ENCODE data around the gene MAP3K5. TPM values are rescaled to one million over a fixed set of nuclear protein-coding genes. Genes with fewer than 3 reads are reported as not detected.
"Not testable (repeated sequence)": the region's sequence is repeated elsewhere in the genome, so short reads cannot be mapped to it uniquely, and the experiment has no call there.

The MAP3K5 gene
- total RNA-seq, 1 donor from 2014 or later, result 15.7 TPM

GRCh38 chr6:136793363-136793762 lies 1.1 kb upstream of the MAP3K5 start:
- no peak for DNase-seq (ENCODE audit: low read depth)

- DNase-seq (ENCODE audit: low read depth), result no peak
These were observed 225 bp downstream of the MAP3K5 start for GRCh38 chr6:136792095-136792409.

GRCh38 chr6:136791296-136792094 lies 782 bp downstream of the MAP3K5 start:
- DNase-seq (ENCODE audit: low read depth), result peak; percentile 69

GRCh38 chr6:136790411-136791295 lies 1.6 kb downstream of the MAP3K5 start:
- no peak for DNase-seq (ENCODE audit: low read depth)

GRCh38 chr6:136789440-136789839 lies 2.8 kb downstream of the MAP3K5 start:
- not testable (repeated sequence) for DNase-seq (ENCODE audit: low read depth)

- DNase-seq (ENCODE audit: low read depth), result no peak
These were observed 4.0 kb downstream of the MAP3K5 start for GRCh38 chr6:136788069-136788902.

GRCh38 chr6:136787726-136788068 lies 4.6 kb downstream of the MAP3K5 start:
- DNase-seq (ENCODE audit: low read depth), result no peak

GRCh38 chr6:136786658-136787057 lies 5.6 kb downstream of the MAP3K5 start:
- DNase-seq (ENCODE audit: low read depth), result no peak

- no peak for DNase-seq (ENCODE audit: low read depth)
These were observed 7.1 kb downstream of the MAP3K5 start for GRCh38 chr6:136784910-136785746.

- peak; percentile 79 for DNase-seq (ENCODE audit: low read depth)
These were observed 8.0 kb downstream of the MAP3K5 start for GRCh38 chr6:136784271-136784664.

GRCh38 chr6:136783495-136784270 lies 8.6 kb downstream of the MAP3K5 start:
- DNase-seq (ENCODE audit: low read depth), result peak; percentile 52

- no peak for DNase-seq (ENCODE audit: low read depth)
These were observed 9.3 kb downstream of the MAP3K5 start for GRCh38 chr6:136783021-136783420.

GRCh38 chr6:136782021-136782770 lies 10.1 kb downstream of the MAP3K5 start:
- no peak for DNase-seq (ENCODE audit: low read depth)

- DNase-seq (ENCODE audit: low read depth), result no peak
These were observed 11.3 kb downstream of the MAP3K5 start for GRCh38 chr6:136780972-136781371.

GRCh38 chr6:136779682-136780081 lies 12.6 kb downstream of the MAP3K5 start:
- no peak for DNase-seq (ENCODE audit: low read depth)

GRCh38 chr6:136777651-136778050 lies 14.6 kb downstream of the MAP3K5 start:
- no peak for DNase-seq (ENCODE audit: low read depth)

GRCh38 chr6:136775548-136775947 lies 16.7 kb downstream of the MAP3K5 start:
- no peak for DNase-seq (ENCODE audit: low read depth)

GRCh38 chr6:136775081-136775480 lies 17.2 kb downstream of the MAP3K5 start:
- no peak for DNase-seq (ENCODE audit: low read depth)
